ENCODE results near the gene PRKAR1A. TPM values are rescaled to one million over a fixed set of nuclear protein-coding genes. Genes with fewer than 3 reads are reported as not detected.

Gene PRKAR1A
- total RNA-seq, 3 donors from 2014 or later = 331 to 432 (median 409) TPM

- H3K4me1 ChIP-seq = no peaks in the 10 kb centered on the region
- DNase-seq (ENCODE audit: low spot score in 2 of 2) = no peak
- no peaks in the 10 kb centered on the region for H3K27me3 ChIP-seq
- no peaks in the 10 kb centered on the region for H3K36me3 ChIP-seq
- H3K4me3 ChIP-seq = no peak overlapping the region
- H3K9me3 ChIP-seq = no peaks in the 10 kb centered on the region
- intact Hi-C loops (cut with DNase I; ENCODE audit: low total_unique reads) = no loop called here
- TF ChIP-seq CTCF (IDR thresholded peaks at IDR 0.05) (no peak), POLR2AphosphoS5 (IDR thresholded peaks at IDR 0.05) (no peak), POLR2A (IDR thresholded peaks at IDR 0.05) (no peak)
- H3K27ac ChIP-seq = peak overlapping the region; percentile 30 to 58
Measured at GRCh38 chr17:68567035-68567434, 54.8 kb downstream of the PRKAR1A start.

- Histone ChIP-seq H3K27me3 (no peaks in the 10 kb centered on the region), H3K36me3 (no peaks in the 10 kb centered on the region), H3K4me3 (no peak overlapping the region), H3K4me1 (no peaks in the 10 kb centered on the region), H3K27ac (peak overlapping the region; percentile 30 to 58), H3K9me3 (no peaks in the 10 kb centered on the region)
- no peak for TF ChIP-seq POLR2AphosphoS5 (IDR thresholded peaks at IDR 0.05)
- no peak for TF ChIP-seq CTCF (IDR thresholded peaks at IDR 0.05)
- TF ChIP-seq POLR2A (IDR thresholded peaks at IDR 0.05) = no peak
- intact Hi-C loops (cut with DNase I; ENCODE audit: low total_unique reads) = no loop called here
- no peak for DNase-seq (ENCODE audit: low spot score in 2 of 2)
Measured at GRCh38 chr17:68567581-68567980, 55.4 kb downstream of the PRKAR1A start.

GRCh38 chr17:68568581-68568980, 56.4 kb downstream of the PRKAR1A start:
- DNase-seq (ENCODE audit: low spot score in 2 of 2) = no peak
- no peak for TF ChIP-seq POLR2AphosphoS5 (IDR thresholded peaks at IDR 0.05)
- no peak for TF ChIP-seq CTCF (IDR thresholded peaks at IDR 0.05)
- no peak for TF ChIP-seq POLR2A (IDR thresholded peaks at IDR 0.05)
- Histone ChIP-seq H3K9me3 (no peaks in the 10 kb centered on the region), H3K4me3 (no peak overlapping the region), H3K4me1 (no peaks in the 10 kb centered on the region), H3K27ac (no peak overlapping the region), H3K36me3 (no peaks in the 10 kb centered on the region), H3K27me3 (no peaks in the 10 kb centered on the region)
- intact Hi-C loops (cut with DNase I; ENCODE audit: low total_unique reads) = no loop called here

GRCh38 chr17:68569346-68569745, 57.1 kb downstream of the PRKAR1A start:
- intact Hi-C loops (cut with DNase I; ENCODE audit: low total_unique reads) = no loop called here
- no peaks in the 10 kb centered on the region for H3K27me3 ChIP-seq
- H3K4me3 ChIP-seq = no peak overlapping the region
- TF ChIP-seq POLR2A (IDR thresholded peaks at IDR 0.05) = no peak
- no peak for TF ChIP-seq POLR2AphosphoS5 (IDR thresholded peaks at IDR 0.05)
- no peak for TF ChIP-seq CTCF (IDR thresholded peaks at IDR 0.05)
- no peaks in the 10 kb centered on the region for H3K4me1 ChIP-seq
- no peaks in the 10 kb centered on the region for H3K9me3 ChIP-seq
- no peak for DNase-seq (ENCODE audit: low spot score in 2 of 2)
- H3K36me3 ChIP-seq = no peaks in the 10 kb centered on the region
- peak overlapping the region in 1 of 2 donors; percentile 17 for H3K27ac ChIP-seq

- TF ChIP-seq POLR2A (IDR thresholded peaks at IDR 0.05) = no peak
- TF ChIP-seq POLR2AphosphoS5 (IDR thresholded peaks at IDR 0.05) = no peak
- no peak for TF ChIP-seq CTCF (IDR thresholded peaks at IDR 0.05)
Measured at GRCh38 chr17:68570526-68570925, 58.3 kb downstream of the PRKAR1A start.

More at GRCh38 chr17:68570526-68570925, 58.3 kb downstream of the PRKAR1A start:
- no peaks in the 10 kb centered on the region for H3K9me3 ChIP-seq
- H3K4me1 ChIP-seq = no peaks in the 10 kb centered on the region
- H3K4me3 ChIP-seq = no peak overlapping the region
- no peaks in the 10 kb centered on the region for H3K27me3 ChIP-seq
- no peak for DNase-seq (ENCODE audit: low spot score in 2 of 2)
- H3K36me3 ChIP-seq = no peaks in the 10 kb centered on the region
- intact Hi-C loops (cut with DNase I; ENCODE audit: low total_unique reads) = no loop called here
- no peak overlapping the region for H3K27ac ChIP-seq

Measured in breast epithelium (tissue), 4 donors.